ENCODE data around the gene DCTN1.

The DCTN1 gene

GRCh38 chr2:74316627-74317295 is 63.4 kb downstream of the DCTN1 start:
- no peak for DNase-seq

GRCh38 chr2:74314107-74314506 is 66.0 kb downstream of the DCTN1 start:
- no peak for DNase-seq

- no peak for DNase-seq
Measured at GRCh38 chr2:74313497-74313896, 66.6 kb downstream of the DCTN1 start.

GRCh38 chr2:74312913-74313312 is 67.2 kb downstream of the DCTN1 start:
- DNase-seq: no peak
